ENCODE measurements around the gene IQGAP2. TPM values are rescaled to one million over a fixed set of nuclear protein-coding genes. Genes with fewer than 3 reads are reported as not detected.

The IQGAP2 gene
- total and polyA plus RNA-seq, 2 of the 8 experiments (the other 6 are each of a cell fraction or from before 2014, with no cell fraction given): 19.7 to 66.0 TPM

GRCh38 chr5:76691467-76692273, 288.6 kb downstream of the IQGAP2 start:
- H3K23me2 ChIP-seq (ENCODE audit: low read depth, low read length): no peaks in the 10 kb centered on the region
- peaks cover 0 to 10% (median 1%) of the 10 kb centered on the region in 4 experiments; a peak in 2 of 8 replicates for H3K36me3 ChIP-seq (ENCODE audit: control insufficient read depth in 2 of 4, insufficient read depth in 4 of 4, low read length in 3 of 4)
- no peak overlapping the region for H3K4me2 ChIP-seq (ENCODE audit: insufficient read depth in 1 of 2, low read depth in 2 of 2, low read length in 2 of 2)
- no peak overlapping the region for H3K9ac ChIP-seq (replicated peaks in 1 of 4; ENCODE audit: extremely low read depth in 1 of 4, low read depth in 3 of 4, low read length in 3 of 4)
- H3K27ac ChIP-seq (ENCODE audit: low read depth, low read length): no peak overlapping the region
- 85% methylated on average over 5 of the region's 5 CpGs; no CpG with 5 or more reads in 1 of the 2 experiments for WGBS, 2 experiments (ENCODE audit: extremely low coverage in 1 of 2, insufficient coverage in 1 of 2, insufficient read length in 1 of 2, insufficient replicate concordance in 2 of 2, low coverage in 1 of 2, low lambda C conversion rate in 2 of 2, missing lambda C conversion rate in 1 of 2)
- no peak overlapping the region for H2BK12ac ChIP-seq (ENCODE audit: low read depth, low read length)
- no peaks in the 10 kb centered on the region for H3K4me1 ChIP-seq (replicated peaks in 1 of 4; ENCODE audit: control insufficient read depth in 3 of 4, insufficient read depth in 4 of 4, low read length in 3 of 4)
- H2BK120ac ChIP-seq (replicated peaks; ENCODE audit: low read depth, low read length): no peak overlapping the region
- H2BK20ac ChIP-seq (ENCODE audit: low read length): no peak overlapping the region
- H3K4me3 ChIP-seq (ENCODE audit: extremely low read depth in 1 of 4, insufficient read depth in 2 of 4, low read depth in 3 of 4, low read length in 4 of 4): no peak overlapping the region
- no peak overlapping the region for H2BK5ac ChIP-seq (ENCODE audit: low read depth, low read length)
- no peaks in the 10 kb centered on the region for H4K20me1 ChIP-seq (replicated peaks in 1 of 2; ENCODE audit: control insufficient read depth in 1 of 2, insufficient read depth in 2 of 2, low read length in 2 of 2)
- no peak overlapping the region for H4K91ac ChIP-seq (replicated peaks; ENCODE audit: insufficient read length, low read length)
- no peaks in the 10 kb centered on the region for H3K79me2 ChIP-seq (ENCODE audit: control insufficient read depth in 1 of 2, insufficient read depth in 2 of 2, low read length in 2 of 2)
- H3K4ac ChIP-seq (replicated peaks; ENCODE audit: insufficient read length, low read depth, low read length): no peak overlapping the region
- no peak for FAIRE-seq
- CTCF ChIA-PET (ENCODE audit: partially characterized antibody): interaction anchor here (0.8 to 1.6 kb wide), 2 partner anchors 29 to 51 kb away, joined by 3 read pairs; no protein-coding TSS in a partner anchor
- H3K56ac ChIP-seq (replicated peaks; ENCODE audit: insufficient read length, low read depth, low read length): no peak overlapping the region
- no peak overlapping the region for H3K23ac ChIP-seq (ENCODE audit: insufficient read length)
- no peaks in the 10 kb centered on the region for H3K79me1 ChIP-seq (ENCODE audit: low read depth, low read length)
- no peak overlapping the region for H4K8ac ChIP-seq (ENCODE audit: extremely low read depth, insufficient read depth, low read length)
- H3K9me3 ChIP-seq (ENCODE audit: insufficient read depth in 2 of 2, low read depth in 1 of 2, low read length in 1 of 2): no peaks in the 10 kb centered on the region
- no peak overlapping the region for H4K5ac ChIP-seq (ENCODE audit: insufficient read length, low read depth, low read length)
- no peak overlapping the region for H2BK15ac ChIP-seq (ENCODE audit: low read length)
- no peak overlapping the region for H3K18ac ChIP-seq (ENCODE audit: extremely low read depth, low read length)
- POLR2A ChIA-PET (ENCODE audit: partially characterized antibody): no interaction called here
- no peak for DNase-seq (ENCODE audit: low read depth in 1 of 2, low spot score in 2 of 2)
- no peak overlapping the region for H2AK5ac ChIP-seq (ENCODE audit: low read depth, low read length)
- no peak overlapping the region for H3K14ac ChIP-seq (ENCODE audit: insufficient read length)
- H3K27me3 ChIP-seq (replicated peaks in 1 of 4; ENCODE audit: control insufficient read depth in 3 of 4, extremely low read depth in 1 of 4, insufficient read depth in 3 of 4, low read length in 3 of 4): no peaks in the 10 kb centered on the region
- no peak overlapping the region for H2AFZ ChIP-seq (ENCODE audit: low read length)
- TF ChIP-seq FOSL1 (IDR thresholded peaks at IDR 0.05; ENCODE audit: insufficient read depth, low read depth, low read length) (no peak), TAF7 (optimal IDR thresholded peaks at IDR 0.05; ENCODE audit: borderline replicate concordance, low read depth, low read length) (no peak), E2F6 (IDR thresholded peaks at IDR 0.05) (no peak), EGR1 (IDR thresholded peaks at IDR 0.05; ENCODE audit: borderline replicate concordance, low read depth, low read length) (no peak), ATF3 (IDR thresholded peaks at IDR 0.05; ENCODE audit: insufficient read depth, low read depth, low read length) (no peak), RNF2 (IDR thresholded peaks at IDR 0.05; ENCODE audit: borderline replicate concordance, low read depth, low read length, missing control alignments, poor library complexity, severe bottlenecking) (no peak), POLR2AphosphoS5 (IDR thresholded peaks at IDR 0.05; ENCODE audit: low read depth, low read length) (no peak), MAFK (IDR thresholded peaks at IDR 0.05; ENCODE audit: low read depth, low read length) (no peak), NANOG (IDR thresholded peaks at IDR 0.05; ENCODE audit: insufficient read depth, low read depth, low read length, poor library complexity, severe bottlenecking) (no peak), GABPA (IDR thresholded peaks at IDR 0.05; ENCODE audit: borderline replicate concordance, insufficient read depth, low read length) (no peak), SP1 (IDR thresholded peaks at IDR 0.05; ENCODE audit: low read depth, low read length) (no peak)

Measured in H1 (cell line).